Activated CD4-positive, alpha-beta memory T cell treated with anti-CD3 and anti-CD28 coated beads, Interleukin-2, amount 10 ng/mL, durations not matched to agents 7 days and 5 days (primary cell): Measurements from ENCODE around the gene ARIH2. TPM values are rescaled to one million over a fixed set of nuclear protein-coding genes. Genes with fewer than 3 reads are reported as not detected.
A peak's percentile ranks its signal among the peaks of the same experiment; 100 is the strongest.

Source experiments
- CTCF ChIA-PET: fragments of 350-600 bp; sonication (Branson Sonifier 250); formaldehyde crosslinking; loops from one replicate; lab custom pipeline; 2021; ENCODE audit warnings: antibody characterized with exemption, inconsistent platforms; lab: Charles Lee
- POLR2A ChIA-PET: fragments of 350-600 bp; sonication (Branson Sonifier 250); formaldehyde crosslinking; loops from one replicate; lab custom pipeline; 2021; ENCODE audit warnings: antibody characterized with exemption; lab: Charles Lee
- DNase-seq: peaks from one replicate; pipeline ENCODE4 v3.0.0-alpha.2; 2020
- H3K27ac Mint-ChIP-seq: one replicate; pipeline ENCODE4 v1.8.0; 2021; ENCODE audit warnings: mild to moderate bottlenecking, mixed read lengths
- H3K27me3 Mint-ChIP-seq: one replicate; pipeline ENCODE4 v1.8.0; 2021; ENCODE audit warnings: mixed read lengths
- H3K36me3 Mint-ChIP-seq: one replicate; pipeline ENCODE4 v1.8.0; 2021; ENCODE audit warnings: low read depth, mixed read lengths
- H3K4me1 Mint-ChIP-seq: one replicate; pipeline ENCODE4 v1.8.0; 2021; ENCODE audit warnings: mixed read lengths
- H3K4me3 Mint-ChIP-seq: one replicate; pipeline ENCODE4 v1.8.0; 2021; ENCODE audit warnings: mild to moderate bottlenecking, mixed read lengths
- H3K9me3 Mint-ChIP-seq: one replicate; pipeline ENCODE4 v1.8.0; 2021; ENCODE audit warnings: mixed read lengths
- total RNA-seq, 2 experiments: library from RNA; stranded (reverse); gene quantifications; one replicate each; pipeline ENCODE4 v1.2.3, GENCODE V29; 2021

The ARIH2 gene
- 100 to 1,000 TPM; 100 TPM for total RNA-seq

DNA sequence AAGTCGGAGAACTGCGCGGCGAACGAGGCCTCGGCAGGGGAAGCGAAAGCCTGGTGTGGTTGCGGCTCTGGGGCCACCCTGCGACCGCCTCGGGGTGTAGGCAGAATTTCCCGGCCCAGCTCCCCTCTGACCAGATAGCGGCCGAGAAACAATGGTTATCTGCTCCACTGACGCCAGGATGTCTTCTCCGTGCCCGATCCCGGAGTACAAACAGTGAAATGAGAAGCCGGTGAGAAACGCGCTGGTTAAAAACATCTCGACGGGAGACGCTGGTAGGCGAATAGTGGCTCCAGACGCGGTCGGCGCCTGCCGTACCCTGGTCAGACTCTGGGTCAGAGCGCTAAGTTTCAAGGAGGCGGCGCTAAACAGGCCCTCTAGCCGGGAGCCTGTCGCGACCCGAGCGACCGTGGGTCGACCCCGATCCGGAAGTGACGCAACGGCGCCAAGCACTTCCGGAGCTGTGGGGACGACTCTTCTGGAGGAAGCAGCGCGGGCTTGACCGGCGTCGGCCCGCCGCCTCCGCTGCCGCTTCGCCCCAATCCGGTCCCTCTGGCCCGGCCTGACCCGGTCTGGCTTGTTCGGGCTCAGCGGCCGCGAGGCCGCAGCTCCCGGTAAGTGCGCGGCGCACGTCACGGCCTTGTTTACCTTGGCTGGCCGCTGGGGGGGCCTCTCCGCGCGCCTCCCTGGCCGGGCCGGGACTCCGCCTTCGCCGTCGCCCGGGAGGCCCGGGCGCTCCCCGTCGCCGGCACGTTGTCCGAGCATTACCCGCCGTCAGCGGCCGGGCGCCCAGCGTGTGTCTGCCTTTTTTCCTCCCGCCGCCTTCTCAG, at the start of gene ARIH2:
Gene ARIH2, plus strand, starts transcription at position 455 of the 827 bp plus-strand sequence. CDS start 8,717 bp downstream, outside the sequence.
- no peaks in the 10 kb centered on the region for H3K9me3 Mint-ChIP-seq
- peak within 1 kb of the TSS; percentile 88 for H3K4me3 Mint-ChIP-seq
- peak; percentile 92 for DNase-seq
- peaks cover 33% of the 10 kb centered on the region for H3K4me1 Mint-ChIP-seq
- peak within 1 kb of the TSS; percentile 99 for H3K27ac Mint-ChIP-seq
- POLR2A ChIA-PET = interaction anchor here (0.8 to 4.7 kb wide), 33 partner anchors 8 to 526 kb away, joined by 3 to 91 read pairs (median 4); partner anchors contain the start of genes IMPDH2, IP6K2, NDUFAF3 and P4HTM
- no peaks in the 10 kb centered on the region for H3K27me3 Mint-ChIP-seq
- H3K36me3 Mint-ChIP-seq = peaks cover 20% of the 10 kb centered on the region
- CTCF ChIA-PET = interaction anchor here (0.8 to 3.6 kb wide), 10 partner anchors 7 to 830 kb away, joined by 3 to 28 read pairs (median 4); partner anchors contain the start of genes NDUFAF3, PRKAR2A, SLC25A20 and WDR6

DNA sequence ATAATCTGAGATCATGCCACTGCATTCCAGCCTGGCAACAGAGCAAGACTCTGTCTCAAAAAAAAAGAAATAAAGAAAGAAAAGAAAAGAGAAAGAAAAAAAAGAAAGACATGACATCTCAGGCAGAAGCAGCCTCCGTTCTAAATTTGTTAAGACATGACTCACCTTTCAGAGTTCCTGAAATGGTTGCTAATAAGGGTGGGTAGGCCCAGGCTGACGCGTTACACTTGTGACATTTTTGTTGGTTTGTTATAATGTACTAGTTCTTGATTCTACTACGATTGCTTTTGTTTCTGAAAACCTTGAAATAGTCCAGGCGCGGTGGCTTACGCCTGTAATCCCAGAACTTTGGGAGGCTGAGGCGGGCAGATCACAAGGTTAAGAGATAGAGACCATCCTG, 41.0 kb upstream of the ARIH2 start:
- H3K27me3 Mint-ChIP-seq = no peaks in the 10 kb centered on the region
- ChIA-PET POLR2A (no interaction called here), CTCF (no interaction called here)
- H3K36me3 Mint-ChIP-seq = peaks cover 12% of the 10 kb centered on the region
- no peak overlapping the region for H3K27ac Mint-ChIP-seq
- DNase-seq = no peak
- H3K4me3 Mint-ChIP-seq = no peak overlapping the region
- no peaks in the 10 kb centered on the region for H3K9me3 Mint-ChIP-seq
- no peaks in the 10 kb centered on the region for H3K4me1 Mint-ChIP-seq

DNA sequence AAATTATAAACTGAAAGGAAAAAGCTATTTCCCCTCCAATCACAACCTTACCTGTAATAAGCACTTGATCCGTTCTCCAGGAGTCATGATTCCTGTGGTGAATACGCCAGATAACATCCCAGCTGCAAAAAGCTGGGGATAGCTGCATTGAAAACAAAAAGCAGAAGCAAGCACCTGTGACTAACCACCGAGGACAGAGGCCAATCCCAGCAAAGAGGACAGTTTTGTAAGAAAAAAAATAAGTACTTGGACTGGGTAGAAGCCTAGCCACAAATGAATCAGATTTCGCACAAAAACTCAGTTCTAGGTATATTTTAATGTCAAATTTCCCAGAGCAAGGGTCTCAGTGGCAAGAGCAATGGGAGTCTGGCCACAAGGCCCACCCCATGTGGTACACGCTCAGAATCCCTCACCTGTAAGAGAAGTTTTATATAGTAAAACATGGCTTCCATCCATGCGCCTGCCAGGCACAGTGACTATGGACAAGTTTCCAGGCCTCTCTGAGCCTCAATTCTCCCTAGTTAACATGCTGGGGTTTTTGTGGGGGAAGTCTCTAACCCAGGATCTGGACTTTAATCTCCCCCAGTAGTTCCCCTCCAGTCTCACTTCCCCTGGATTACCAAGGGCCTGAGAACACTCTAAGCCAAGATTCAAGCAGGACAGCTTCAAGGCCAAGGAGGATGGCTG, 39.2 kb upstream of the ARIH2 start:
- no peak overlapping the region for H3K4me3 Mint-ChIP-seq
- CTCF ChIA-PET = interaction anchor here (0.7 kb wide), 1 partner anchor 278 kb away, joined by 3 read pairs; no protein-coding TSS in a partner anchor
- no peaks in the 10 kb centered on the region for H3K27me3 Mint-ChIP-seq
- no peak for DNase-seq
- peaks cover 18% of the 10 kb centered on the region for H3K36me3 Mint-ChIP-seq
- H3K4me1 Mint-ChIP-seq = no peaks in the 10 kb centered on the region
- H3K9me3 Mint-ChIP-seq = no peaks in the 10 kb centered on the region
- H3K27ac Mint-ChIP-seq = no peak overlapping the region
- POLR2A ChIA-PET = interaction anchor here (1.5 kb wide), 1 partner anchor 18 kb away, joined by 6 read pairs; the partner anchor contains the start of gene SLC25A20

DNA sequence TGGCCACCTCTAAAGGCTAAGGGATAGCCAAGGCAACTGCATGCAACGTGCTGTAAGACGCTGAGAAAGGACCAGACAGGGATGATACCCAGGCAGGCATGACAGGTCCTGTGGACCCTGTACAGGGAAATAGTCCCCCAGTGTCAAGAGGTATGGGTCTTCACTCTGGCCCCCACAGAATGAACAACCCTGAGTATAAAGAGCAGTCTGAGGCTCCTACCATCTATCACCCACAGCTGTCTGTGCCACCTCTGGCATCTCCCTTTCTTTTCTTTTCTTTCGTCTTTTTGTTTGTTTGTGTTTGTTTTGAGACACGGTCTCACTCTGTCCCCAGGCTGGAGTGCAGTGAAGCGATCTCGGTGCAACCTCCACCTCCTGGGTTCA, 38.7 kb upstream of the ARIH2 start:
- H3K4me1 Mint-ChIP-seq = no peaks in the 10 kb centered on the region
- no peak overlapping the region for H3K4me3 Mint-ChIP-seq
- DNase-seq = no peak
- POLR2A ChIA-PET = no interaction called here
- peaks cover 23% of the 10 kb centered on the region for H3K36me3 Mint-ChIP-seq
- no peak overlapping the region for H3K27ac Mint-ChIP-seq
- H3K9me3 Mint-ChIP-seq = no peaks in the 10 kb centered on the region
- CTCF ChIA-PET = no interaction called here
- H3K27me3 Mint-ChIP-seq = no peaks in the 10 kb centered on the region

DNA sequence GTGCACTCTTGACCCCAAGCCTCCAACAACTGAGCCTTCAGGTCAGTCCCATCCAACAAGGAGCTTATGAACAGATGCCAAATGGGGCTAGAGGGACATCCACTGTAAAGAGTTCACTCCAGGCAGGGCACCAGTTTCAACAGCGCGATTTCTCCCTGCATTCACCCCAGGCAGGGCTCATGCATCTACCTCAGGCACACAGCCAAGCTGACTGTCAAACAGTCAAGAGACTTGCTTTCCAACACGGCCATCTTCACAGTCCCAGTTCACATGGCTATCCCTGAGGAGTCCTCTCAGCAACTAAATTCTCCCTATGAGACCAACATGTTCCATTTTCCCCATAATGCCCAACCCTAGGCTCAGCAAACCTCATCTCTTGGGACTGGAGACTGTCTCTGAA, 37.6 kb upstream of the ARIH2 start:
- H3K36me3 Mint-ChIP-seq = peaks cover 26% of the 10 kb centered on the region
- H3K4me3 Mint-ChIP-seq = no peak overlapping the region
- no peak overlapping the region for H3K27ac Mint-ChIP-seq
- POLR2A ChIA-PET = interaction anchor here (1.0 kb wide), 1 partner anchor 34 kb away, joined by 3 read pairs; no protein-coding TSS in a partner anchor
- CTCF ChIA-PET = interaction anchor here (0.9 kb wide), 1 partner anchor 142 kb away, joined by 3 read pairs; no protein-coding TSS in a partner anchor
- H3K9me3 Mint-ChIP-seq = no peaks in the 10 kb centered on the region
- DNase-seq = no peak
- H3K4me1 Mint-ChIP-seq = no peaks in the 10 kb centered on the region
- H3K27me3 Mint-ChIP-seq = no peaks in the 10 kb centered on the region

DNA sequence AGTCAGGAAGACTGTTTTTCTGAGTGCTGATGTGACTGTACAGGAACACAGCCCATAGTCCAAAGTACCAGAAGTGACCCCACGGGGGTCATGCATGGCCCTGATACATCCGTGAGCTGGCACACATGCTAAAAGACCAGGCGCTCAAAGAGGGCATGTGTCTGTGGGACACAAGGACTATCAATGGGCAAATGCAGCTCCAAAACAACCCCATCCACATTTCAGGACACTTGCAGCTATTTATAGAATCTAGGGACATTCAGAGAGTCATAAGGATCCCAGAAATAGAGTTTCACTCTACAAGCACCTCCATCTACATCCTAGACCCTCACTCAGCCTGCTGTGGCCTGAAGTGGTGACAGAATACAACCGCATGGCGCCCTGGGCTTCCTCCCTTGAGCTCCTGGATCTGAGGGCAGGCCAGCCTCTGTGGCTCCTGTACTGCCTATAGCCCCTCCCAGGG, 37.0 kb upstream of the ARIH2 start:
- Mint-ChIP-seq H3K4me3 (no peak overlapping the region), H3K9me3 (no peaks in the 10 kb centered on the region), H3K36me3 (peaks cover 26% of the 10 kb centered on the region), H3K4me1 (no peaks in the 10 kb centered on the region), H3K27ac (no peak overlapping the region), H3K27me3 (no peaks in the 10 kb centered on the region)
- no peak for DNase-seq
- ChIA-PET CTCF (interaction anchor here (0.9 kb wide), 1 partner anchor 143 kb away, joined by 3 read pairs; no protein-coding TSS in a partner anchor), POLR2A (interaction anchor here (1.0 kb wide), 1 partner anchor 33 kb away, joined by 3 read pairs; no protein-coding TSS in a partner anchor)

DNA sequence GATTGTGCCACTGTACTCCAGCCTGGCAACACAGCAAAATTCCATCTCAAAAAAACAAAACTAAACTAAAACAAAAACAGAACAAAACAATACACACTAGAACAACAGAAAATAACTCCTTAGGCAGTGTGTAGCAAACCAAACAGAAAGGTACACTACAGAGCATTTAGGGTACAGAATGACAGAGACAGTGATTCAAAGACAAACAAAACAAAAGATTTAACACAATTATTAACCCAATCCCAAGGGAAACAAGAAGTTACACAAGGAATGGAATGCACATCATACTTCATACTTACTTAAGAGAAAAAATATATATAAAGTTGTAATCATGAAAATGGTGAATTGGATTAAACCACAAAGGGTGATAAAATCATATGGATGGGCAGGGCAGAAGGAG, 32.9 kb upstream of the ARIH2 start:
- no peak for DNase-seq
- Mint-ChIP-seq H3K36me3 (peaks cover 32% of the 10 kb centered on the region), H3K9me3 (no peaks in the 10 kb centered on the region), H3K4me1 (no peaks in the 10 kb centered on the region), H3K27me3 (no peaks in the 10 kb centered on the region), H3K4me3 (no peak overlapping the region), H3K27ac (no peak overlapping the region)
- ChIA-PET POLR2A (no interaction called here), CTCF (no interaction called here)

DNA sequence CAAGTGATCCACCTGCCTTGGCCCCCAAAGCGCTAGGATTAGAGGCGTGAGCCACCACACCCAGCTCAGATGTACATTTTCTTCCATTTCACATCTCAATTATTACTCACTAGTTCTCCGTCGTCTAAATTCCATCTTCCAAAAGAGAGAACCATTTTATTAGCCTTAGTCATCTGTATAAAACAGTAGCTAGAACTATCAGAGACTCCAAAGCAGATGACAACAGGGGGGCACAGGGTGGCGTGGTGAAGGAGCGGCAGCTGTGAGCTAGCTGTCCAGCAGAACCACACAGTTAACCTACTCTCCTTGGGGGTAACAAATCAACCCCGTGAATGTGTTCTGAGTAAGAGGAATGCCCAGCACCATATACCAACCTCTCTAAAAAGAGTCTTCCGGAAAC, 27.0 kb upstream of the ARIH2 start:
- POLR2A ChIA-PET = interaction anchor here (0.5 to 1.6 kb wide), 2 partner anchors 14 to 28 kb away, joined by 3 to 4 read pairs; no protein-coding TSS in a partner anchor
- Mint-ChIP-seq H3K27me3 (no peaks in the 10 kb centered on the region), H3K9me3 (no peaks in the 10 kb centered on the region), H3K4me3 (no peak overlapping the region), H3K27ac (no peak overlapping the region), H3K4me1 (peaks cover 10% of the 10 kb centered on the region), H3K36me3 (peaks cover 13% of the 10 kb centered on the region)
- CTCF ChIA-PET = no interaction called here
- DNase-seq = no peak

DNA sequence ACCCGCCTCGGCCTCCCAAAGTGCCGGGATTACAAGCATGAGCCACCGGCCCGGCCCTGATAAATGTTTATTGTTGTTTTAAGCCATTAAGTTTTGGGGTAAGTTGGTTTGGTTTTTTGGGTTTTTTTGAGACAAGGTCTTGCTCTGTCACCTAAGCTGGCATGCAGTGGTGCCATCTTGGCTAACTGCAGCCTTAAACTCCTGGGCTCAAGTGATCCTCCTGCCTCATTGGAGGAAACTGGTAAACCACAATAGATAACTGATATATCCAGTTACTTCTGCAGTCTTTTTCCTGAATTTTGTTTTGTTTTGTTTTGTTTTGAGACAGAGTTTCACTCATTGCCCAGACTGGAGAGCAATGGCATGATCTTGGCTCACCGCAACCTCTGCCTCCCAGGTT, 24.1 kb upstream of the ARIH2 start:
- CTCF ChIA-PET = interaction anchor here (0.7 kb wide), 1 partner anchor 58 kb away, joined by 3 read pairs; no protein-coding TSS in a partner anchor
- Mint-ChIP-seq H3K4me1 (peaks cover 34% of the 10 kb centered on the region), H3K4me3 (no peak overlapping the region), H3K27me3 (no peaks in the 10 kb centered on the region), H3K36me3 (peaks cover 9% of the 10 kb centered on the region), H3K27ac (no peak overlapping the region), H3K9me3 (no peaks in the 10 kb centered on the region)
- no peak for DNase-seq
- POLR2A ChIA-PET = interaction anchor here (1.3 kb wide), 1 partner anchor 24 kb away, joined by 4 read pairs; the partner anchor contains the start of gene ARIH2

DNA sequence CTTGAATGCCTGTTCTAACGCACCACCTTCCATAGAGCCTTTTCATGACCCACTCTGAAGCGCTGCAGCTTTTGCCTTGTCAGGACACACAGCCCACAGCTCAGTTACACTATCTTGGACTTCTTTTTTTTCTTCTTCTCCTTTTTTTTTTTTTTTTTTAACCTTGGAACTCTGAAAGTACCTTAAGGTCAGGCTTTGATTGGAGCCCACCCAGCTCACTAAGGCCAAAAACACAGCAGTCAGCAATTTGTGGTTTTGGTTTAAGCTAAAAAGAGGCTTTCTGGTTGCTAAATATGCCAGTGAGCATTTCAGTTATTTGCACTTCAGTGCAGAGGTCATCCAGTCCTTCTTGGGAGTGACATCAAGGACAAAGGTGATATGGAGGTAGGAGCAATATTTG, 21.7 kb upstream of the ARIH2 start:
- Mint-ChIP-seq H3K27me3 (no peaks in the 10 kb centered on the region), H3K9me3 (no peaks in the 10 kb centered on the region)

DNA sequence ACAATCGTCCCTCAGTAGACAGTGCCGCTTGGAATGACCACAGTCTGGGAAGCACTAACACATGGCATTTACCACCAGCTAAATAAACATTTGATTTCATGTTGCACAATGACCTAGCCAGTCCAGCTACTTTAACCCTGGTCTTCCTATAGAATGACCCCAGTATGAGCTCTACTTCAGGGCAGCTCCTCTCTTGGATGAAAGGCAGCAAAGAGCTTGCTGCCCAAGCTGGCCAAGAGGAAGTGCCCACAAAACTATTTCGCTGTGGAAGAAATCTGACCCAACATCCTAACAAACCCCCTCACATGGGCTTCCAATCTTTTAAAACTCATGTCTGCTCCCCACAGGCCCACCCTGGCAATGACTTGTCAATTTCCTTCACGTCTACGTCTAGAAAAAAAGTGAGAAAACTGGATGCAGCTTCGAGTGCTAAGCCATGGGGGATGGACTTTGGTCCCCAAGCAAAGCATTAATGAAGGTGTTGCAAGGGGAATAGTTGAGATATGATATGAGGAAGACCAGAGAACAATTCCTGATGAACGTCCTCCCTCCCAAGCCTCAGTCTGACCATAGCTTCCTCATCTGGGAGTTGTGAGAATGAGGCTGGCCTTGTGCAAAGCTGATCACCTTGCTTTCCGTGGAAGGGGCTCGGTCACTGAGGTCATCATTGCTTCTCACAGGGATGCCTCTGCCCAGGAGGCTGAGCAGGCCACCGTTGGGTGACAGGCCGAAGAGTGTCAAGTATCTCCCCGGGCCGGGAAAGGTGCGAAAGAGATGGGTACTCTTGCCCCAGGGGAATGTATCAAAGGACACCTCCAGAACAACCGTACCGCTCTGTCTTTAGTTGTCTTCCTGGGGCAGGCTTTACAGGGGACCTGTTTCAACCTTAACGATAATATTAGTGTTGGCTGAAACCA, 20.9 kb upstream of the ARIH2 start:
- no peaks in the 10 kb centered on the region for H3K27me3 Mint-ChIP-seq
- H3K36me3 Mint-ChIP-seq = peaks cover 4% of the 10 kb centered on the region
- peaks cover 40% of the 10 kb centered on the region for H3K4me1 Mint-ChIP-seq
- DNase-seq = peak; percentile 23
- ChIA-PET POLR2A (interaction anchor here (0.8 to 4.4 kb wide), 20 partner anchors 9 to 181 kb away, joined by 3 to 91 read pairs (median 4); partner anchors contain the start of genes ARIH2, IP6K2, NDUFAF3 and PRKAR2A), CTCF (interaction anchor here (0.5 to 4.0 kb wide), 16 partner anchors 8 to 1064 kb away, joined by 3 to 25 read pairs (median 4); partner anchors contain the start of genes ARIH2, NCKIPSD and WDR6)
- H3K9me3 Mint-ChIP-seq = no peaks in the 10 kb centered on the region
- peak overlapping the region; percentile 89 for H3K4me3 Mint-ChIP-seq
- peak overlapping the region; percentile 91 for H3K27ac Mint-ChIP-seq

More for the DNA sequence above, 21.7 kb upstream of the ARIH2 start:
- POLR2A ChIA-PET = interaction anchor here (1.1 to 4.4 kb wide), 6 partner anchors 18 to 181 kb away, joined by 4 to 91 read pairs (median 8); partner anchors contain the start of genes ARIH2, IP6K2 and PRKAR2A
- no peak for DNase-seq
- H3K4me3 Mint-ChIP-seq = peak overlapping the region; percentile 89
- H3K36me3 Mint-ChIP-seq = peaks cover 4% of the 10 kb centered on the region
- CTCF ChIA-PET = interaction anchor here (1.2 to 4.0 kb wide), 5 partner anchors 22 to 157 kb away, joined by 3 to 25 read pairs (median 8); partner anchors contain the start of gene ARIH2
- peaks cover 40% of the 10 kb centered on the region for H3K4me1 Mint-ChIP-seq
- H3K27ac Mint-ChIP-seq = peak overlapping the region; percentile 22
